22Rv1 (cell line): Measurements from ENCODE around the gene LAMA2.

Experiments
- ZFX ChIP-seq: fragments of 450-650 bp; IDR thresholded peaks from 2 replicates; pipeline ENCODE4 v1.6.1; 2017; ENCODE audit warnings: antibody characterized with exemption, borderline replicate concordance
- TF ChIP-seq, protein P1 (sequence below): fragments of 450-650 bp; IDR thresholded peaks from 2 replicates; pipeline ENCODE4 v1.5.1; 2017; ENCODE audit warnings: mild to moderate bottlenecking

- TF ChIP-seq, protein P1, sequence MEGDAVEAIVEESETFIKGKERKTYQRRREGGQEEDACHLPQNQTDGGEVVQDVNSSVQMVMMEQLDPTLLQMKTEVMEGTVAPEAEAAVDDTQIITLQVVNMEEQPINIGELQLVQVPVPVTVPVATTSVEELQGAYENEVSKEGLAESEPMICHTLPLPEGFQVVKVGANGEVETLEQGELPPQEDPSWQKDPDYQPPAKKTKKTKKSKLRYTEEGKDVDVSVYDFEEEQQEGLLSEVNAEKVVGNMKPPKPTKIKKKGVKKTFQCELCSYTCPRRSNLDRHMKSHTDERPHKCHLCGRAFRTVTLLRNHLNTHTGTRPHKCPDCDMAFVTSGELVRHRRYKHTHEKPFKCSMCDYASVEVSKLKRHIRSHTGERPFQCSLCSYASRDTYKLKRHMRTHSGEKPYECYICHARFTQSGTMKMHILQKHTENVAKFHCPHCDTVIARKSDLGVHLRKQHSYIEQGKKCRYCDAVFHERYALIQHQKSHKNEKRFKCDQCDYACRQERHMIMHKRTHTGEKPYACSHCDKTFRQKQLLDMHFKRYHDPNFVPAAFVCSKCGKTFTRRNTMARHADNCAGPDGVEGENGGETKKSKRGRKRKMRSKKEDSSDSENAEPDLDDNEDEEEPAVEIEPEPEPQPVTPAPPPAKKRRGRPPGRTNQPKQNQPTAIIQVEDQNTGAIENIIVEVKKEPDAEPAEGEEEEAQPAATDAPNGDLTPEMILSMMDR: no peak
- TF ChIP-seq ZFX: no peak
Observed at GRCh38 chr6:129390900-129391299, 508.0 kb downstream of the LAMA2 start.
